Vagina (tissue), 2 donors: ENCODE results near the gene TMEM35B. TPM values are rescaled to one million over a fixed set of nuclear protein-coding genes. Genes with fewer than 3 reads are reported as not detected.

Experiments used
- DNase-seq, 2 donors: peaks; one replicate each; pipeline ENCODE4 v3.0.0-alpha.2; 2017; ENCODE audit errors: extremely low spot score in 2 of 2
- H3K27ac ChIP-seq: fragments of 200-600 bp; sonication (generic); one replicate; pipeline ENCODE4 v1.5.1; 2019
- H3K27me3 ChIP-seq: fragments of 200-600 bp; sonication (generic); one replicate; pipeline ENCODE4 v1.5.1; 2019
- H3K36me3 ChIP-seq, 2 donors: fragments of 200-600 bp; sonication (generic); one replicate each; pipeline ENCODE4 v1.5.1; 2017 to 2019
- H3K4me1 ChIP-seq: fragments of 200-600 bp; sonication (generic); one replicate; pipeline ENCODE4 v1.5.1; 2019
- H3K4me3 ChIP-seq, 2 donors: fragments of 200-600 bp; sonication (generic); 1 replicate in 1 of 2; 2 replicates in 1 of 2; pipeline ENCODE4 v1.5.1; 2016 to 2019
- H3K9me3 ChIP-seq: fragments of 200-600 bp; sonication (generic); one replicate; pipeline ENCODE4 v1.5.1; 2019
- CTCF ChIP-seq, 3 experiments: fragments of 450-650 bp in 2 of 3; fragments of 200-600 bp in 1 of 3; sonication (generic) in 1 of 3; IDR thresholded peaks; one replicate each; pipeline ENCODE4 v1.5.1; 2017 to 2019; ENCODE audit warnings: antibody characterized with exemption in 3 of 3, mild to moderate bottlenecking in 2 of 3, moderate library complexity in 2 of 3
- POLR2A ChIP-seq, 2 donors: fragments of 450-650 bp; IDR thresholded peaks; one replicate each; pipeline ENCODE4 v1.6.1; 2017; ENCODE audit warnings: antibody characterized with exemption in 2 of 2, mild to moderate bottlenecking in 2 of 2, moderate library complexity in 2 of 2
- POLR2AphosphoS5 ChIP-seq, 2 donors: sonication (generic); formaldehyde crosslinking; IDR thresholded peaks; one replicate each; pipeline ENCODE4 v1.9.0; 2017; ENCODE audit warnings: antibody characterized with exemption in 2 of 2, mild to moderate bottlenecking in 2 of 2, low read depth in 1 of 2; ENCODE audit not compliant: insufficient read depth in 1 of 2
- intact Hi-C: fragments of 100-400 bp; cut with DNase I; formaldehyde crosslinking; loops from one replicate; pipeline ENCODE4 v1.15.1; 2023
- total RNA-seq: library from RNA; depleted of rRNA; stranded (reverse); fragments of >200 nt; gene quantifications from one replicate; pipeline ENCODE4 v1.2.3, GENCODE V29; 2016

TMEM35B gene
- total RNA-seq, 1 donor from 2014 or later = 44.0 TPM

GRCh38 chr1:34977858-34978257 is 7.3 kb downstream of the TMEM35B start:
- H3K4me3 ChIP-seq = no peak overlapping the region
- H3K4me1 ChIP-seq = peaks cover 4% of the 10 kb centered on the region
- H3K9me3 ChIP-seq = no peaks in the 10 kb centered on the region
- no peaks in the 10 kb centered on the region for H3K27me3 ChIP-seq
- no peak overlapping the region for H3K27ac ChIP-seq
- H3K36me3 ChIP-seq = no peaks in the 10 kb centered on the region
- intact Hi-C loops = no loop called here
- no peak for DNase-seq
- no peak for TF ChIP-seq POLR2A (IDR thresholded peaks at IDR 0.05)
- no peak for TF ChIP-seq POLR2AphosphoS5 (IDR thresholded peaks at IDR 0.05; ENCODE audit: insufficient read depth in 1 of 2, low read depth in 1 of 2)
- TF ChIP-seq CTCF (IDR thresholded peaks at IDR 0.05) = no peak

- no peak overlapping the region for H3K4me3 ChIP-seq
- no peaks in the 10 kb centered on the region for H3K27me3 ChIP-seq
- H3K9me3 ChIP-seq = no peaks in the 10 kb centered on the region
- intact Hi-C loops = no loop called here
- H3K36me3 ChIP-seq = no peaks in the 10 kb centered on the region
- TF ChIP-seq POLR2A (IDR thresholded peaks at IDR 0.05) (no peak), POLR2AphosphoS5 (IDR thresholded peaks at IDR 0.05; ENCODE audit: insufficient read depth in 1 of 2, low read depth in 1 of 2) (no peak), CTCF (IDR thresholded peaks at IDR 0.05) (no peak)
- no peaks in the 10 kb centered on the region for H3K4me1 ChIP-seq
- DNase-seq = no peak
- no peak overlapping the region for H3K27ac ChIP-seq
Measured at GRCh38 chr1:34977210-34977471, 8.0 kb downstream of the TMEM35B start.

- Histone ChIP-seq H3K36me3 (no peaks in the 10 kb centered on the region), H3K27ac (no peak overlapping the region), H3K4me1 (no peaks in the 10 kb centered on the region), H3K9me3 (no peaks in the 10 kb centered on the region), H3K4me3 (no peak overlapping the region), H3K27me3 (no peaks in the 10 kb centered on the region)
- no peak for DNase-seq
- TF ChIP-seq POLR2AphosphoS5 (IDR thresholded peaks at IDR 0.05; ENCODE audit: insufficient read depth in 1 of 2, low read depth in 1 of 2) = no peak
- no peak for TF ChIP-seq POLR2A (IDR thresholded peaks at IDR 0.05)
- no peak for TF ChIP-seq CTCF (IDR thresholded peaks at IDR 0.05)
- intact Hi-C loops = no loop called here
Measured at GRCh38 chr1:34976384-34977209, 8.6 kb downstream of the TMEM35B start.

- Histone ChIP-seq H3K4me1 (no peaks in the 10 kb centered on the region), H3K36me3 (no peaks in the 10 kb centered on the region), H3K4me3 (no peak overlapping the region), H3K9me3 (no peaks in the 10 kb centered on the region), H3K27me3 (no peaks in the 10 kb centered on the region), H3K27ac (no peak overlapping the region)
- TF ChIP-seq CTCF (IDR thresholded peaks at IDR 0.05) (no peak), POLR2AphosphoS5 (IDR thresholded peaks at IDR 0.05; ENCODE audit: insufficient read depth in 1 of 2, low read depth in 1 of 2) (no peak), POLR2A (IDR thresholded peaks at IDR 0.05) (no peak)
- intact Hi-C loops = no loop called here
- DNase-seq = no peak
Measured at GRCh38 chr1:34975771-34976170, 9.4 kb downstream of the TMEM35B start.

- Histone ChIP-seq H3K27me3 (no peaks in the 10 kb centered on the region), H3K4me1 (no peaks in the 10 kb centered on the region), H3K4me3 (no peak overlapping the region), H3K36me3 (no peaks in the 10 kb centered on the region), H3K27ac (no peak overlapping the region), H3K9me3 (no peaks in the 10 kb centered on the region)
- DNase-seq = no peak
- TF ChIP-seq CTCF (IDR thresholded peaks at IDR 0.05) (no peak), POLR2A (IDR thresholded peaks at IDR 0.05) (no peak), POLR2AphosphoS5 (IDR thresholded peaks at IDR 0.05; ENCODE audit: insufficient read depth in 1 of 2, low read depth in 1 of 2) (no peak)
- intact Hi-C loops = no loop called here
Measured at GRCh38 chr1:34975338-34975737, 9.8 kb downstream of the TMEM35B start.
